AG04449 (cell line): ENCODE results near the gene PRDM8.

Experiments used
- CTCF ChIA-PET: fragments of 350-600 bp; formaldehyde crosslinking; extraction: SDS; loops from one replicate; lab custom pipeline; 2021; ENCODE audit warnings: antibody characterized with exemption; lab: Yijun Ruan, JAX
- POLR2A ChIA-PET: fragments of 400-600, 350-600 bp; formaldehyde crosslinking; extraction: SDS; loops from one replicate; lab custom pipeline; 2020; ENCODE audit warnings: antibody characterized with exemption, inconsistent platforms; lab: Yijun Ruan, JAX
- DNase-seq: peaks from one replicate; pipeline ENCODE4 v3.0.0-alpha.2; 2010; ENCODE audit warnings: low read depth, low spot score
- H3K4me3 ChIP-seq: 2 replicates; pipeline ENCODE4 v1.5.1; 2011; ENCODE audit warnings: low read depth, mild to moderate bottlenecking, control low read depth, low read length
- TF ChIP-seq, protein P1 (sequence below): IDR thresholded peaks from one replicate; pipeline ENCODE4 v1.5.1; 2011; ENCODE audit warnings: mild to moderate bottlenecking, moderate library complexity, low read length, control low read depth, inconsistent platforms; ENCODE audit not compliant: insufficient read depth; ENCODE audit errors: missing control alignments

The PRDM8 gene

DNA sequence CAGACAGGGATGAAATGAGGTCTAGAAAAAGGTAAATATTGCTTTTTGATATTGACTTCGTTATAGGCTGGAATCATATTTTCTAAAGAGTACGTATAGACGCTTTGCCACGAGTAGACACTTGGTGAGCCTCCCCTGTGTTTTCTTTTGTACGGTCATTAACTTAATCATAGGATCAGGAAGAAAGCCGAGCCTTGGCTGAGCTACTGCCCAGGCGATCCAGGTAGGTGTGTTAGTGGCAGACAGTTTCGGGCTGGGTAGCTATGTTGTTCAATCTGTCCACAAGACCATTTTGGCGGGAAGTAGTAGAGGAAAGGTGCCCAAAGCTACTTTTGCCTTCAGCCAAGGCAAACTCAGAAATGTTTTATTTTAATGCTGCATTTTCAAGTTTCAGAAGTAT lies 8.8 kb downstream of the PRDM8 start:
- TF ChIP-seq, protein P1, sequence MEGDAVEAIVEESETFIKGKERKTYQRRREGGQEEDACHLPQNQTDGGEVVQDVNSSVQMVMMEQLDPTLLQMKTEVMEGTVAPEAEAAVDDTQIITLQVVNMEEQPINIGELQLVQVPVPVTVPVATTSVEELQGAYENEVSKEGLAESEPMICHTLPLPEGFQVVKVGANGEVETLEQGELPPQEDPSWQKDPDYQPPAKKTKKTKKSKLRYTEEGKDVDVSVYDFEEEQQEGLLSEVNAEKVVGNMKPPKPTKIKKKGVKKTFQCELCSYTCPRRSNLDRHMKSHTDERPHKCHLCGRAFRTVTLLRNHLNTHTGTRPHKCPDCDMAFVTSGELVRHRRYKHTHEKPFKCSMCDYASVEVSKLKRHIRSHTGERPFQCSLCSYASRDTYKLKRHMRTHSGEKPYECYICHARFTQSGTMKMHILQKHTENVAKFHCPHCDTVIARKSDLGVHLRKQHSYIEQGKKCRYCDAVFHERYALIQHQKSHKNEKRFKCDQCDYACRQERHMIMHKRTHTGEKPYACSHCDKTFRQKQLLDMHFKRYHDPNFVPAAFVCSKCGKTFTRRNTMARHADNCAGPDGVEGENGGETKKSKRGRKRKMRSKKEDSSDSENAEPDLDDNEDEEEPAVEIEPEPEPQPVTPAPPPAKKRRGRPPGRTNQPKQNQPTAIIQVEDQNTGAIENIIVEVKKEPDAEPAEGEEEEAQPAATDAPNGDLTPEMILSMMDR, result no peak
- no peak overlapping the region for H3K4me3 ChIP-seq
- ChIA-PET POLR2A (no interaction called here), CTCF (interaction anchor here (0.9 to 1.9 kb wide), 5 partner anchors 10 to 24 kb away, joined by 3 to 7 read pairs (median 6); no protein-coding TSS in a partner anchor)
- no peak for DNase-seq

DNA sequence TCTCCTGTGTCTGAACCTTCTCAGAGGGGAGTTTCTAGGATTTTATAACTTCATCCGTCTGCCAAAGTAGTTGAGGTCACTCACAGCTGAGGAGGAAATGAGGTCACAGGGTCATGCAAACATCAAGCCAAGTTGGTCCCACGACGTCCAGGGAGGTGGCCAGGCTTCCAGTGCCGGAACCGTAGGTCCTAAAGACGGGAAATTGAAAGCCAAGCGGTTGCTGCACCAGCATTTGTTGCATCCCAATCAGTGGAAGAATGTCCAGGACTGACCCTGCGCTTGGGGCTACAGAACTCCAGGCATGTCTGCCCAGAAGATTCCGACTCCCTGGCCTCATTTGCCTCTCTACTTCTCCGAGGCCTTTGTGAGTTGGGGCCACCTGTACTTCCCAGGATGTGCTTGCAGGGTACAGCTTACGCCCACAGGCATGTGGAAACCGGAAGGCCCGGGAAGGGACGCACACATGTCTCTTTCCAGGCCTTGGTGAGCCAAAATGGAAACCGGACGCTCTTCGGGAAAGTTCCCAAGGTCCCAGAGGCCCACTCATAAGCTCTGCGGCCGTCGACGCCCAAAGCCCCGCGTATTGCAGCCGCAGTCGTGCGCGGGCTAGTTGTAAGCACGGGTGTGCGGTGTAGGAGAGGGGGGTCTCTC lies 9.3 kb downstream of the PRDM8 start:
- no peak for DNase-seq
- POLR2A ChIA-PET, result no interaction called here
- no peak overlapping the region for H3K4me3 ChIP-seq
- TF ChIP-seq, protein P1, result no peak
- CTCF ChIA-PET, result interaction anchor here (0.9 to 1.9 kb wide), 4 partner anchors 10 to 24 kb away, joined by 5 to 7 read pairs (median 6); no protein-coding TSS in a partner anchor

DNA sequence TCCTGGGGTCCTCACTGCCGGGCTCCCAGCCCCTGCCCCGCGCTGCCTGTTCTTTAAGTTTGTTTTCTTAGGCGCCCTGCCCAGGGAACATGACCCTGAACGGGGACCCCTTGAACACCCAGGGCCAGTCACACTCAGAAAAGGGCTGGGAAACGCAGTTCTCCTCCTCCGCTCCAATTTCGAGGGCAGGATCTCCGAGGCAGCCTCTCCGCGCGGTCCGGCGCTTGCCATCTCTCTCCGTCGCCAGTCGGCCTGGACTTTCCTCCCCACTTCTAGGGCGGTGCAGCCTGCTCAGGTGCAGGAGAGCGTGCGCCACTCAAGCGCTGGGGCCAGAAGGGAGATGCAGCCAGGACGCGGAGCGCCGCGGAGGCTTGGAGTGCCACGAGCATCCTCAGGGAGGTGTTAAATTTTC lies 9.9 kb downstream of the PRDM8 start:
- TF ChIP-seq, protein P1, result no peak
- CTCF ChIA-PET, result interaction anchor here (1.5 to 1.9 kb wide), 2 partner anchors 13 to 25 kb away, joined by 5 to 7 read pairs; no protein-coding TSS in a partner anchor
- POLR2A ChIA-PET, result no interaction called here
- H3K4me3 ChIP-seq, result no peak overlapping the region
- no peak for DNase-seq

DNA sequence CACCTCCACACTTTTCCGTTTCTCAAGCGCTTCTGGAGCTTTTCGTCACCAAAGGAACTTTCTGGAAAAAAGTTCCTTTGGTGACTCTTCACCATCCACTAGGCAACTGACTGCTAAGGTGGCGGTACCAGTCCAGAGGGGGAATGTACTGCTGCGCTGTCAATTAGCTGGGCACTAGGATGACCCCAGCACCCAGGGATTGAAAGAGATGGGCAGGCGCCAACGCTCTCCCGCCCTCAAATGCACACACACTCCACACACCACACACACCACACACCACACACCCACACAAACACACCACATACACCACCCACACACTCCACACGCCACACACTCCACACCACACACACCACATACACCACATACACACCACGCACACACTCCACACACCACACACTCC lies 10.4 kb downstream of the PRDM8 start:
- ChIA-PET CTCF (interaction anchor here (1.0 to 1.9 kb wide), 2 partner anchors 13 to 24 kb away, joined by 3 to 7 read pairs; no protein-coding TSS in a partner anchor), POLR2A (no interaction called here)
- no peak overlapping the region for H3K4me3 ChIP-seq
- no peak for DNase-seq
- TF ChIP-seq, protein P1, result no peak

DNA sequence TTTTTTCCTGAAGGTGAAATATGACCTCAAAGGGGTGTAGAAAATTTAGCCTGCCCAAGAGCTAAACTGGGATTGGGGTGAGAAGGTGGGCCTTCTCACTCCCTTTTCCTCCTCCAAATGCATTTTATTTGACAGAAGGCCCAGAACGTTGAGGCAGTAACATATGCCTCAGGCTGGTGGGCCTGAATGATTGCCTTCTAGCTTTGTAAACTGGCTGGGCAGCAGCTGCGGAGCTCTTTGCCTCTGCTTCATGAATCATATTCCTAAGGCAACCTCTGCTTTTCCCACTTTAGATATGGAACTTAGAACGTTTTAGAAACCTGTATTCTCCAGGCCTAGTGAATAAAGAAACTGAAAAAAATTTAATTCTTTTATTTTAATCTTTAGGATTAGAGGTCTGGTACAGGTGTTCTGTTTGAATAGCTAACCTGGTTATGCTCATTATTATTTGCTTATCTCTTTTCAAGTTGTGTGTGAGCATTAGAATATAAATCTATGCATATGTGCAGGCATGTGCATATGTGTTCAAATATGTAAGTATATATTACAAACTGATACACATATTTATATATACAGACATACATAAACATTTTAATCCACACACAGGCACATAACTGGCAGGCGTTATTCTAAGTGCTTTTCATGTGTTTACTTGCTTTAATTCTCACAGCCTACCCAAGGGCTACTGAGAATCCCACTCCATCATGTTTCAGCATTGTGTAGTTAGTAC lies 11.5 kb downstream of the PRDM8 start:
- no peak for DNase-seq
- ChIA-PET POLR2A (no interaction called here), CTCF (interaction anchor here (0.8 to 1.4 kb wide), 5 partner anchors 9 to 291 kb away, joined by 3 to 6 read pairs (median 3); no protein-coding TSS in a partner anchor)
- no peak overlapping the region for H3K4me3 ChIP-seq
- TF ChIP-seq, protein P1, result no peak

DNA sequence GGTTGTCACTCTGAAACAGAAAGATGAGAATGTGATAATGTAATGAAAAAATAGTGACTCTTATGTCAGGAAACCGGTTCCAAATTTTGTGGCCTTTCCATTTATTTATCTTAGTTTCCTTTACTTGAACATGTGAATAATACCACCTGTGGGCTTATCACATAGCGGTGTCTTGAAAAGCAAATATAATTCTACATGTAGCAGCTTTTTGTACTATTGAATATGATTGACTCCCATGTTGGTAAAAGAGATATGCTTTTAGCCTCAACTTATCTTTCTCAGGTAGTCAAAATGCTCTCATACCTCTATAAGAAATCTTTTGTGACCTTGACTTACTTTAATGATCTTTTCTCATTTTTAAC lies 12.0 kb downstream of the PRDM8 start:
- ChIA-PET POLR2A (no interaction called here), CTCF (interaction anchor here (0.6 to 1.4 kb wide), 5 partner anchors 9 to 292 kb away, joined by 3 to 4 read pairs (median 3); no protein-coding TSS in a partner anchor)
- DNase-seq, result no peak
- H3K4me3 ChIP-seq, result no peak overlapping the region
- TF ChIP-seq, protein P1, result no peak
